Cardiac fibroblast (primary cell): ENCODE results near the gene ATF6.
A peak's percentile ranks its signal among the peaks of the same experiment; 100 is the strongest.

Experiments used
- DNase-seq, 2 donors: peaks; one replicate each; pipeline versions ENCODE4 v3.0.0 to v3.0.0-alpha.2; 2010; ENCODE audit warnings: low read depth in 2 of 2
- H3K4me3 ChIP-seq, 2 donors: replicated peaks in 1 of 2; 1 replicate in 1 of 2; 2 replicates in 1 of 2; pipeline ENCODE4 v1.5.1; 2011; ENCODE audit warnings: low read depth in 2 of 2, low read length in 2 of 2, mild to moderate bottlenecking in 2 of 2, moderate library complexity in 1 of 2
- TF ChIP-seq, protein P1 (sequence below): IDR thresholded peaks from one replicate; pipeline ENCODE4 v1.5.1; 2011; ENCODE audit warnings: low read depth, mild to moderate bottlenecking, low read length, inconsistent platforms

ATF6 gene

DNA sequence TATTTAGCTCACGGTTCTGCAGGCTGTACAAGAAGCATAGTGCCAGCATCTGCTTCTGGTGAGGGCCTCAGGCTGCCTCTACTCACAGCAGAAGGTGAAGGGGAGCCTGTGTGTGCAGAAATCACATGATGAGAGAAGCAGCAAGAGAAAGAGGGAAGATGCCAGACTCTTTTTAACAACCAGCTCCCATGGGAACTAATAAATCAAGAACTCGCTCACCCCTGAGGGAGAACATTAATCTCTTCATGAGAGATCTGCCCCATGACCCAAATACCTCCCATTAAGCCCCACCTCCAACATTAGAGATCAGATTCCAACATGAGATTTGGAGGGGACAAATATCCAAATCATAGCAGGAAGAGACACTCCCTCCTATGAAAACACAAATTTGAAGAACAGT is 183.4 kb downstream of the ATF6 start:
- DNase-seq: no peak
- TF ChIP-seq, protein P1, sequence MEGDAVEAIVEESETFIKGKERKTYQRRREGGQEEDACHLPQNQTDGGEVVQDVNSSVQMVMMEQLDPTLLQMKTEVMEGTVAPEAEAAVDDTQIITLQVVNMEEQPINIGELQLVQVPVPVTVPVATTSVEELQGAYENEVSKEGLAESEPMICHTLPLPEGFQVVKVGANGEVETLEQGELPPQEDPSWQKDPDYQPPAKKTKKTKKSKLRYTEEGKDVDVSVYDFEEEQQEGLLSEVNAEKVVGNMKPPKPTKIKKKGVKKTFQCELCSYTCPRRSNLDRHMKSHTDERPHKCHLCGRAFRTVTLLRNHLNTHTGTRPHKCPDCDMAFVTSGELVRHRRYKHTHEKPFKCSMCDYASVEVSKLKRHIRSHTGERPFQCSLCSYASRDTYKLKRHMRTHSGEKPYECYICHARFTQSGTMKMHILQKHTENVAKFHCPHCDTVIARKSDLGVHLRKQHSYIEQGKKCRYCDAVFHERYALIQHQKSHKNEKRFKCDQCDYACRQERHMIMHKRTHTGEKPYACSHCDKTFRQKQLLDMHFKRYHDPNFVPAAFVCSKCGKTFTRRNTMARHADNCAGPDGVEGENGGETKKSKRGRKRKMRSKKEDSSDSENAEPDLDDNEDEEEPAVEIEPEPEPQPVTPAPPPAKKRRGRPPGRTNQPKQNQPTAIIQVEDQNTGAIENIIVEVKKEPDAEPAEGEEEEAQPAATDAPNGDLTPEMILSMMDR: no peak

DNA sequence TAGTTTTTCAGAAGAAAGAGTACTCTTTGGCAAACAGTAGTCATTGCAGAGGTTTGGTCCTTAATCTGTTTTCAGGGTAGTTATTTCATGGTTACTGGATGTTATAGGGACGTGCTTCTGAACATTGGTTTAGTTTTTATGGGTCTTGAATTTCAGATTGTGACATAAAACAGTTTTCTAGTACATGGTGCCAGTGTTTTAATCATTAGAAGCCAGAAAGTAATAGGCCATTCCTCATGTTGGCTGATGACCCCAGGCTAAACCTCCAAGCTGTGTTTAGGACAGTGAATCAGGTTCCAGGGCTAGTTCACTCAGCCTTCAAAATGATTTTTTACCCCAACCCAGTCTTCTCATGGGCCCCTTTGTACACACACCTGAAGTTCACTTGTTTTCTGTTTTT is 184.3 kb downstream of the ATF6 start:
- TF ChIP-seq, protein P1: no peak

More for the DNA sequence above, 183.4 kb downstream of the ATF6 start:
- H3K4me3 ChIP-seq: no peak overlapping the region

DNA sequence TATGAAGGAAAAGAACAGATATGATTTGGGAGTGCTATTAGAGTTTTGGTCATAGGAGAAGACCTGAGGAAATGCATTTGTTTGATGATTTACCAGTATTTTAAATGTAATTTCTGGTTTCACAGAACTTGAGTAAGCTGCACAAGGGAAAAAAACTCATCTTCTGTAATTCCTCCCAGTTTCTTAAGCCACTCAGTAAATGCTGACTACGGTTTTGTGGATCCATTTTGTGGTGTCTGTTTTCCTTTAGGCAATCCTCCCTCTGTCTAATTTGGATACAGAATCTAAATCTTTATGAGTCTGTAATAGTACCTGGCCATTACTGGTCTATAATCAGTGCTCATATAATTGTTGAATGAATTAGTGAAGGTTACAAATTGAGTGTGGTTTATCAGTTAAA is 185.5 kb downstream of the ATF6 start:
- DNase-seq: no peak
- TF ChIP-seq, protein P1: no peak
- no peak overlapping the region for H3K4me3 ChIP-seq

More for the DNA sequence above, 184.3 kb downstream of the ATF6 start:
- no peak for DNase-seq
- no peak overlapping the region for H3K4me3 ChIP-seq

DNA sequence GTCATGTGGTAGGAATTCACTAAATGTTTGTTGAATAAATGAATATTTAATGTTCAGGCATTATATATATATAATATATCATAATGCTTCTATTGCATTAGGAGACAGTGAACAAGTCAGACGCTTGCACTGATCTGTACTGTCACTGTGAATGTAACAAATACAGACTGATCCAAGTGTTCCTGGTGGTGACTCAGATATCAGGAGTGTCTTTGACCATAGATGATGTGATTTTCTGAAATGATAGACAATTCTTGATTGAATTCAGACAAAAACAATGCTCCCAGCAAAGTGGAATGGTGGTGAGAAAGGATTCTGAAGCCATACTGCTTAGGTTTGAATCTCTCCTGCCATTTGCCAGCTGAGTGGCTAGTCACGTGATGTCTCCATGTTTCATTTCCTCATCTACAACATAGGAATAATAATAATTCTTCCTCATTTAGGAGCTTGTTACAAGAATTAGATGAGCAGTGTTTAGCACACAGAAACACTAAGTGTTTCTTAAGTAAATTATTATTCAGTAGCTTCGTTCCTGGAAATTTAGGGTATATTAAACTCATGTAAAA is 186.6 kb downstream of the ATF6 start:
- no peak for DNase-seq
- H3K4me3 ChIP-seq: no peak overlapping the region
- TF ChIP-seq, protein P1: no peak

DNA sequence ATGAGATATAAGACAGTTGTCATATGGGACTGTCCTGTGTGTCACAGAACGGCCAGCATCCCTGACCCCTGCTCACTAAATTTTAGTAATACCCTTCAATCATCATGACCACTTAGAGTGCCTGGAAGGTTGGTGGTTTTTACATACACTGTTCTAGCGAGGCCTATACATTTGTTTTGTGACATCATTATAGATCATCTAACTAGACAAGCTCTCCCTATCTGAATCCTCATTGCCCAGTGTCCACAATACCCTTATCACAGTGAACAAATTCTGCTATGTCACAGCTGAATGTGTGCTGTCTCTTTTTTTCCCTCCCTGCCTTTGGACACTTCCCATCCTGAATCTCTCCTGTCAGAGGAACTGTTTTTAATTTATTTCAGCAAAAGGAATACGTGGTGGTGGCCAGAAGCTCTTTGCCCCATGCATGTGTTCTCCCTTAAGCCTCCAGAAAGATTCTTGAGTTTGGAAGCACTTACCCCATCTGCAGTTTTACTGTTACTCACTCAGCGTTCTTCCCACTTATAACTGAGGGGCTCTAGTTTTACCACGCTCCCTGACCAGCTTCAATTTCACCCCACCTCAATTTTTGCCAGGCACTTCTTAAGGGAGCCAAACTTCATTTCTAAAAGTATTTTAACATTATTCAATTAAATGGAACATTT is 187.3 kb downstream of the ATF6 start:
- TF ChIP-seq, protein P1: no peak
- no peak overlapping the region for H3K4me3 ChIP-seq
- no peak for DNase-seq

DNA sequence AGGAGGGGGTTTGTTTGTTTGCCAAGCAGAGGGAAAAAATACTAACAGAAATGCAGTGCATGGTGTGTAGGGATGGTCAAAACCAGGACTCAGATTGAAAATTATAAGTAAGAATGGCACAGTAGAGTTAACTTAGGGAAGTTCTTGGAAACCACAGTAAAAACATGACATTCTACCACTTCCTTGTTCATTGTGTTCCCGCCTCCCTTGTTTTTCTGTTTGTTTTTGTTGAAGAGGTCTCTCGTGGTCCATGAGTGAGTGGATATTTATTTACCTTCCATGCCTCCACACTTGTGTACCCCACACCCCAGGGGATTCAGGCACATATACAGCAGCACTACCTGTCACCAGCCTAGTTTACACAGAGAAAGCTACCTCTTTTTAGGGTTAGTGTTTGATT is 187.9 kb downstream of the ATF6 start:
- DNase-seq: peak in 1 of 2 donors; percentile 18
- TF ChIP-seq, protein P1: no peak
- no peak overlapping the region for H3K4me3 ChIP-seq

DNA sequence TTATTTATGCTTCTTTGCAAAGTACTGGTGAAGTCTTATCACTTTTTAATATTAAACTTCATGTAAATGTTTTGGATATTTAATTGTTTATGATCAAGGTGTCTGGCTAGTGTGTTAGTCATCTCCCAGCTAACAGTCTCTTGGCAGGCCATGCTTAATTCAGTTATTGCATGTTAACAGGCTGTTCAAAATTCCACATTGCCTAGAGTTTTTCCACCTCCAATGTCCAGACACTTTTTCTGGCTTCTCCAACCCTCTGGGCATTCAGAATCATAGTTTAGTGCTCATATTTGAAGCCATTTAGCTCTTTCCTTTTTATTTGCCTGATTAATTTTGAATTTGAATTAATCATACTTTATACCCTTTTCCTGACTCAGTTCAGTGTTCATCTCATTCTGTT is 188.3 kb downstream of the ATF6 start:
- TF ChIP-seq, protein P1: no peak
- peak; percentile 21 to 32 for DNase-seq
- H3K4me3 ChIP-seq: no peak overlapping the region
